ENCODE results near the gene ARMC8.

DNA sequence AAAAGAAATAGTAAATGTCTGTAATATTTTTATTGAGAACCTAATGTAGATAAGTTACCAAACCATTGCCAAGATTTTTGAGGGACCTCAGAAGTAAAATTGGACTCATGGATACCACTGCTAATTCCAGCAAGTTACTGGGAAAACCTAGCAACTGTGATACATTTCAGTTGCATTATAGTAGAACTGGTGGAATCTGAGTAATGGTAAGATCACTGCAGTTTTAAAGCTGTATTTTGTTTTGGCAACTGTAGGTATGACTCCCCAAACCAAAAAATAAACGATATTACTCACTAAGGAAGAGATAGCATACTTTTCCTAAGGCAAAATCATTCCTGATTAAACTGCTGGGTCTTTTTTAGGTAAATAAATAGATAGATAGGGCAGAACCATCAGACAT lies 54.0 kb downstream of the ARMC8 start:
- TF ChIP-seq, protein P1, sequence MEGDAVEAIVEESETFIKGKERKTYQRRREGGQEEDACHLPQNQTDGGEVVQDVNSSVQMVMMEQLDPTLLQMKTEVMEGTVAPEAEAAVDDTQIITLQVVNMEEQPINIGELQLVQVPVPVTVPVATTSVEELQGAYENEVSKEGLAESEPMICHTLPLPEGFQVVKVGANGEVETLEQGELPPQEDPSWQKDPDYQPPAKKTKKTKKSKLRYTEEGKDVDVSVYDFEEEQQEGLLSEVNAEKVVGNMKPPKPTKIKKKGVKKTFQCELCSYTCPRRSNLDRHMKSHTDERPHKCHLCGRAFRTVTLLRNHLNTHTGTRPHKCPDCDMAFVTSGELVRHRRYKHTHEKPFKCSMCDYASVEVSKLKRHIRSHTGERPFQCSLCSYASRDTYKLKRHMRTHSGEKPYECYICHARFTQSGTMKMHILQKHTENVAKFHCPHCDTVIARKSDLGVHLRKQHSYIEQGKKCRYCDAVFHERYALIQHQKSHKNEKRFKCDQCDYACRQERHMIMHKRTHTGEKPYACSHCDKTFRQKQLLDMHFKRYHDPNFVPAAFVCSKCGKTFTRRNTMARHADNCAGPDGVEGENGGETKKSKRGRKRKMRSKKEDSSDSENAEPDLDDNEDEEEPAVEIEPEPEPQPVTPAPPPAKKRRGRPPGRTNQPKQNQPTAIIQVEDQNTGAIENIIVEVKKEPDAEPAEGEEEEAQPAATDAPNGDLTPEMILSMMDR (conservative IDR thresholded peaks at IDR 0.05; ENCODE audit: low read length) = no peak
- TF ChIP-seq EZH2phosphoT487 (IDR thresholded peaks at IDR 0.05; ENCODE audit: borderline replicate concordance, low read depth, low read length) = no peak
